Kidney (tissue), 14 donors: ENCODE data around the gene CFAP91. TPM values are rescaled to one million over a fixed set of nuclear protein-coding genes. Genes with fewer than 3 reads are reported as not detected.

ENCODE experiments used
- DNase-seq, 5 donors: peaks; one replicate each; pipeline ENCODE4 v3.0.0-alpha.2; 2013 to 2020
- FAIRE-seq: peaks from 2 replicates; lab custom pipeline; 2012; peaks lifted over from hg19 to GRCh38; lab: Jason Lieb, UNC
- H3K27ac ChIP-seq, 2 donors: one replicate each; pipeline ENCODE4 v1.7.0; 2013; ENCODE audit warnings: low read depth in 2 of 2, low read length in 2 of 2, inconsistent platforms in 1 of 2
- H3K27me3 ChIP-seq: one replicate; pipeline ENCODE4 v1.7.1; 2013; ENCODE audit warnings: low read length, inconsistent platforms; ENCODE audit not compliant: control insufficient read depth, insufficient read depth
- H3K36me3 ChIP-seq, 3 donors: one replicate each; pipeline versions ENCODE4 v1.7.0 to v1.7.1; 2013; ENCODE audit warnings: low read length in 3 of 3, control low read depth in 1 of 3, inconsistent platforms in 1 of 3; ENCODE audit not compliant: insufficient read depth in 3 of 3, control insufficient read depth in 2 of 3
- H3K4me1 ChIP-seq, 3 donors: one replicate each; pipeline versions ENCODE4 v1.7.0 to v1.7.1; 2013; ENCODE audit warnings: low read length in 3 of 3, inconsistent platforms in 1 of 3, low read depth in 1 of 3; ENCODE audit not compliant: control insufficient read depth in 2 of 3, insufficient read depth in 2 of 3
- H3K4me3 ChIP-seq, 3 donors: one replicate each; pipeline versions ENCODE4 v1.7.0 to v1.8.1; 2013; ENCODE audit warnings: low read length in 3 of 3, control low read depth in 1 of 3, inconsistent platforms in 1 of 3
- H3K9ac ChIP-seq, 3 donors: one replicate each; pipeline versions ENCODE4 v1.7.0 to v1.7.1; 2013; ENCODE audit warnings: low read length in 3 of 3, control low read depth in 1 of 3, inconsistent platforms in 1 of 3
- H3K9me3 ChIP-seq, 3 donors: one replicate each; pipeline versions ENCODE4 v1.7.0 to v1.7.1; 2013; ENCODE audit warnings: low read length in 3 of 3, control low read depth in 1 of 3, inconsistent platforms in 1 of 3; ENCODE audit not compliant: control insufficient read depth in 2 of 3, insufficient read depth in 1 of 3
- CTCF ChIP-seq: IDR thresholded peaks from 3 replicates; pipeline ENCODE4 v1.5.1; 2012; ENCODE audit warnings: mild to moderate bottlenecking, moderate library complexity, borderline replicate concordance; ENCODE audit not compliant: insufficient read depth; ENCODE audit errors: extremely low read depth
- intact Hi-C: fragments of 100-400 bp; cut with DNase I; formaldehyde crosslinking; loops from one replicate; pipeline ENCODE4 v1.11.1; 2022
- polyA plus RNA-seq: library from polyadenylated mRNA; stranded (reverse); fragments of 350-450 nt; fragmentation: Illumina TruSeq; extraction: RNeasy Lipid Tissue Mini Kit (QIAGEN cat#74804); gene quantifications from one replicate; pipeline ENCODE4 v1.2.3, GENCODE V29; 2014; ENCODE audit warnings: low read depth, low replicate concordance; ENCODE audit not compliant: insufficient read depth
- total RNA-seq: library from RNA; stranded (reverse); fragmentation: NEBNext Ultra II Directional; extraction: Animal tissue kit (Norgen Biotek cat#: 25700); gene quantifications from one replicate; pipeline ENCODE4 v1.2.1, GENCODE V29; 2021
- donor health status: control.
- donor health status: control.
- donor health status: control.
- donor health status: control.
- donor health status: control.
- donor health status: DM: yes; HTN: yes; CAD: no.
- donor health status: Normal renal cell carcinoma (clear cell type).

Gene CFAP91
- total and polyA plus RNA-seq, 2 donors from 2014 or later, result 4.7 to 14.1 TPM

GRCh38 chr3:119715105-119715504 lies 12.3 kb downstream of the CFAP91 start:
- intact Hi-C loops, result no loop called here
- Histone ChIP-seq H3K9ac (no peak overlapping the region), H3K4me1 (no peaks in the 10 kb centered on the region), H3K36me3 (peaks cover 0 to 2% (median 0%) of the 10 kb centered on the region in 3 donors), H3K9me3 (no peaks in the 10 kb centered on the region), H3K27ac (no peak overlapping the region), H3K27me3 (no peaks in the 10 kb centered on the region), H3K4me3 (no peak overlapping the region)
- FAIRE-seq (no peak), DNase-seq (no peak)
- no peak for TF ChIP-seq CTCF

GRCh38 chr3:119716998-119717397 lies 14.2 kb downstream of the CFAP91 start:
- no peak for TF ChIP-seq CTCF
- peaks cover 0 to 2% (median 0%) of the 10 kb centered on the region in 3 donors for H3K36me3 ChIP-seq
- H3K4me1 ChIP-seq, result no peaks in the 10 kb centered on the region
- DNase-seq, result no peak
- FAIRE-seq, result no peak
- intact Hi-C loops, result no loop called here
- H3K27me3 ChIP-seq, result no peaks in the 10 kb centered on the region
- no peak overlapping the region for H3K27ac ChIP-seq
- no peak overlapping the region for H3K4me3 ChIP-seq
- no peaks in the 10 kb centered on the region for H3K9me3 ChIP-seq
- no peak overlapping the region for H3K9ac ChIP-seq

- no peak for FAIRE-seq
- TF ChIP-seq CTCF, result no peak
- H3K27ac ChIP-seq, result no peak overlapping the region
- no peak overlapping the region for H3K9ac ChIP-seq
- no peak for DNase-seq
- H3K36me3 ChIP-seq, result peaks cover 0 to 2% (median 0%) of the 10 kb centered on the region in 3 donors
- H3K27me3 ChIP-seq, result no peaks in the 10 kb centered on the region
- H3K4me3 ChIP-seq, result no peak overlapping the region
- no peaks in the 10 kb centered on the region for H3K4me1 ChIP-seq
- intact Hi-C loops, result no loop called here
- no peaks in the 10 kb centered on the region for H3K9me3 ChIP-seq
Measured at GRCh38 chr3:119717520-119717919, 14.7 kb downstream of the CFAP91 start.

- no peak overlapping the region for H3K27ac ChIP-seq
- H3K27me3 ChIP-seq, result no peaks in the 10 kb centered on the region
- H3K9me3 ChIP-seq, result no peaks in the 10 kb centered on the region
- no peak overlapping the region for H3K9ac ChIP-seq
- DNase-seq (no peak), FAIRE-seq (no peak)
- H3K36me3 ChIP-seq, result no peaks in the 10 kb centered on the region
- H3K4me3 ChIP-seq, result no peak overlapping the region
- no peak for TF ChIP-seq CTCF
- intact Hi-C loops, result no loop called here
- no peaks in the 10 kb centered on the region for H3K4me1 ChIP-seq
Measured at GRCh38 chr3:119723022-119723421, 20.2 kb downstream of the CFAP91 start.
